Right ventricle myocardium inferior (tissue), 1 donor: ENCODE data around the gene CCDC60. TPM values are rescaled to one million over a fixed set of nuclear protein-coding genes. Genes with fewer than 3 reads are reported as not detected.

Source experiments
- ATAC-seq: fragments of 200-7000 bp; cut with Tn5 transposase; one replicate; pipeline ENCODE4 v1.9.1; 2020; ENCODE audit warnings: mild to moderate bottlenecking, moderate library complexity
- DNase-seq: peaks from one replicate; pipeline ENCODE4 v3.0.0; 2021; ENCODE audit errors: missing footprints
- intact Hi-C: fragments of 100-400 bp; cut with DNase I; formaldehyde crosslinking; loops from one replicate; pipeline ENCODE4 v1.11.0; 2022
- total RNA-seq: library from RNA; stranded (reverse); fragmentation: NEBNext Ultra II Directional; extraction: Animal tissue kit (Norgen Biotek cat#: 25700); gene quantifications from one replicate; pipeline ENCODE4 v1.2.1, GENCODE V29; 2021
- donor health status: DM: no; HTN: yes; CAD: no; lungs with severe emphysema.

The CCDC60 gene
- total RNA-seq, 1 donor from 2014 or later = not detected

DNA sequence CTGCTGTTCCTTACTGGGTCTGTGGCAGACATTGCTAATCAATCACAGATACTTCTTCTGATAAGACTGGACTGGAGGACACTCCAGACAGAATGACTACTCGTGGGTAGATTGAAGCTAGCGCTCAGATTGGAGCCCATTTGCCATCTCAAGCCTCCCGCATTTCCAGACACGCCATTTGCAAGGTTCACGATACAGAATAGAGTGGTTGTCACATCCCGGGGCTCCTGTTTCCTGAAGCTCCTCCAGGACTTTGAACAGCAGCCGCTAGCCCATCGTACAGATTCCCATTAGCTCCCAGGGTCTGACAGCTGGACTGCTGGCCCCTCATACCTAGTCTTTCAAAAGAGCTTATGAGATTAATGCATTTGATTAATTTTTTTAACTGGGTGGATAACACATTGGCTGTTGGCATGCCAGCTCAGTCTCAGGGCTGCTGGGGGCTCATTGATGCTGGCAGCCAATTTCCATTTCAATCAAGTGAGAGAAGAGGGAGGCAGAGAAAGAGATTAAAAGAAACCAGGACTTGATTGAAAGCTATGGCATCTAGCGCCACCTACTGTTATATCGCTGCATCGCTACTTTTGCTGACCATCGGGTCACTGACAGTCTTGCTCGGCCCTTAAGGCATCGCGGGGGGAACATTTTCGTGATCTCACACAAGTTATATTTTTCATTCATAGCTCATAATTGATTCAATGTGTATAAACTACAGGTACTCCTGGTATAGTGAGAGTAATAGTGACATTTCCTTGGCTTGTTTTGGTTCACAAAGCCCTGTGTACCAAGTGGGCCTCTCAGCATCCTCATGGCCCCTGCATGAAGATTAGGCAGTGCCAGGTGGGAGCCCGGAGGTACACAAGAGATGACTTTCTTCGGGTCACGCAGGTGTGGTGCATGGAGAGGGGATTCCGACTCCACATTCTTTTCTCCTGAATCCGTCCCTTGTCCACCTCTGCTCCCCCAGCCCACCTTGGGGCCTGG is 78.6 kb downstream of the CCDC60 start:
- intact Hi-C loops = loop anchor here (1.0 to 2.0 kb wide), 3 partner anchors 84 to 298 kb away; no protein-coding TSS in a partner anchor
- ATAC-seq = peak; percentile 38
- DNase-seq = no peak

- intact Hi-C loops = no loop called here
- DNase-seq = no peak
- no peak for ATAC-seq
Measured at GRCh38 chr12:119415714-119416113, 81.2 kb downstream of the CCDC60 start.

DNA sequence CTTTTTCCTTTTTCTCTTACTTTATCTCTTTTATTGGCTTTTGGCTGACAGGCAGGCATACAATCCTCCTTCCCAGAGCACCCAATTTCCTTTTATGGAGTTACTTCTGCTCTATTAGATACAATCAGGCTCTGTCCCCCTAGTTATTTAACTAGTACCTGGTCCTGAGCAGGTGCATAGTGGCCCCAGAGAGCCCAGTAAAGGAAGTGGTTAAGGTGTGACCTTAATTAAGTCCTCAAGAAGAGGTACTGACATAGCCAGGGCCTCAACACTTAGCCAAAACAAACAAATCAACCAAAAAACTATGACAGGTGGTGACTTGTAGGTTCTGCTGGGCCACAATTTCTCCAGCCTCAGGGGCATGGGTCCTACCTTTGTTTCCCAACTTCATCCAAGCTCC is 82.9 kb downstream of the CCDC60 start:
- no peak for DNase-seq
- intact Hi-C loops = no loop called here
- ATAC-seq = no peak

- ATAC-seq (no peak), DNase-seq (no peak)
- intact Hi-C loops = no loop called here
Measured at GRCh38 chr12:119419381-119419780, 84.9 kb downstream of the CCDC60 start.

DNA sequence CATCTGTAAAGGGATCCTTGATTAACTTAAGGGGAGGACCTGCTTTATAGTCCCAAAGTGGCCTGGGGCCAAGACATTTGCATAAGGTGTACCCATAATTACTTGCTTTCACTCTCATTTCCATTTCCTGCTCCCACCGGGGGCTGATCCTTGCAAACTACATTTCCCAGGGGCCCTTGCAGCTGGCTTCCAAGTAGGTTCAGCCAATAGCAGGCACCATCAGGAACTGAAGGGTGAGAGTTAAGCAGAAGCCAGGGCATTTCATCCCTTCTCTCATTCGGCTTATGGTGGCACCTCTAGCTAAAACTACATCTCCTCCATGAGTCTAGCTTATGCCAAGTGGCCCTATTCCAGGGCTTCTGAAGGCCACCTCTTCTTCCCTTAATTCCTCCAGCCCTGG is 88.8 kb downstream of the CCDC60 start:
- intact Hi-C loops = no loop called here
- ATAC-seq = no peak

GRCh38 chr12:119425623-119426022 is 91.1 kb downstream of the CCDC60 start:
- ATAC-seq = no peak
- intact Hi-C loops = no loop called here
- no peak for DNase-seq

More for the DNA sequence above, 88.8 kb downstream of the CCDC60 start:
- no peak for DNase-seq

DNA sequence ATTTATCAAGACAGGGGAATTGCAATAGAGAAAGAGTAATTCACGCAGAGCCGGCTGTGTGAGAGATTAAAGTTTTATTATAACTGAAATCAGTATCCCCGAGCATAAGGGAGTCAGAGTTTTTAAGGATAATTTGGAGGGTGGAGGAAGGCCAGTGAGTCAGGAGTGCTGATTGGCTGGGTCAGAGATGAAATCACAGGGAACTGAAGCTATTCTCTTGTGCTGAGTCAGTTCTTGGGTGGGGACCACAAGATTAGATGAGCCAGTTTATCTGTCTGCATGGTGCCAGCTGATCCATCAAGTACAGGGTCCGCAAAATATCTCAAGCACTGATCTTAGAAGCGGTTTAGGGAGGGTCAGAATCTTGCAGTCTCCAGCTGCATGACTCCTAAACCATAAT is 96.6 kb downstream of the CCDC60 start:
- intact Hi-C loops = no loop called here
- no peak for ATAC-seq
- no peak for DNase-seq

- DNase-seq (no peak), ATAC-seq (no peak)
- intact Hi-C loops = no loop called here
Measured at GRCh38 chr12:119432949-119433348, 98.4 kb downstream of the CCDC60 start.

GRCh38 chr12:119440803-119441360 is 106.4 kb downstream of the CCDC60 start:
- ATAC-seq (no peak), DNase-seq (no peak)
- intact Hi-C loops = no loop called here

DNA sequence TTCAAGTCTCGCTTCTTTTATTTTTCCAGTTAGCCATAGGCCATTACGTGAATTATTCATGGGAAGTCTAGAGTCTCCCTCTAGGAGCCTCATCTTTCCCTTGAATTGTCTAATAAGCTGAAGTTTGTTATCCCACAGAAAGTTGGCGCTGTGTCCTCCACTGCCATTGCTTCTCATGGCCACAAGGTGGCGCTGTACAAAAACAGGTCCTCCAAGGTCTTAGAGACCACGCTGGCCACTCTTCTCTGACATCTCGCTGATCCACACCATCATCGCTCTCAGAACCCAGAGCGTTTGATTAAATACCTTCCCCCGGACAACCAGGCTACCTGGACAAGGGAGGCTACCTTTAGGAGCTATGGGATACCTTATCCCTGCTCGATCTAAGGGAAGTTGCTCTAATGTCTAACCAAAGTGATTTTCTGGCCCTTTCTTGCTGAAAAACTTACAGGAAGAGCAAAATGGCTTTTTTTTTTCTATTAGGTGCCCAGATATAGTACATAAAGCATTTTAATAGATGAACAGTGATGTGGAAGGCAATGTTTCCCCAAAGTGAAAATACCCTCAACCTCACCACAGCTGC is 110.0 kb downstream of the CCDC60 start:
- DNase-seq = no peak
- intact Hi-C loops = loop anchor here (2.0 kb wide), 1 partner anchor 100 kb away; no protein-coding TSS in a partner anchor
- peak; percentile 44 for ATAC-seq

DNA sequence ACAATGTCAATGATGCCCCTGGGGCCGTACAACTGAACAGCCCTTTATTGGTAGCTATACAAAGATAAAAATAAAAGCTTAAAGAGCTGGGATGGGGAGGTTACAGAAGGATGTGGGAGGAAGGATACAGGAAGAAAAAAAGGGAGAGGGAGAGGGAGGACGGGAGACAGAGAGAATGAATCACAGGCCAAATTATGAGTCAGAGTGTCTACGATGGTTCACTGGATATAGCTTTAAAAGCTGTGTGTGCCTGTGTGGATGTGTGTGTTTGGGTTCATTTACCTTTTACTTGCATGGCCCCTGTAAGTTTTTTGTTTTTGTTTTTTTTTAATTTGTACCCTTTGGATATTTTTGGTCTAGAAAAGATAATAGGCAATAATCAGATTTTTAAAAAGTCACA is 111.9 kb downstream of the CCDC60 start:
- intact Hi-C loops = no loop called here
- ATAC-seq (no peak), DNase-seq (no peak)

DNA sequence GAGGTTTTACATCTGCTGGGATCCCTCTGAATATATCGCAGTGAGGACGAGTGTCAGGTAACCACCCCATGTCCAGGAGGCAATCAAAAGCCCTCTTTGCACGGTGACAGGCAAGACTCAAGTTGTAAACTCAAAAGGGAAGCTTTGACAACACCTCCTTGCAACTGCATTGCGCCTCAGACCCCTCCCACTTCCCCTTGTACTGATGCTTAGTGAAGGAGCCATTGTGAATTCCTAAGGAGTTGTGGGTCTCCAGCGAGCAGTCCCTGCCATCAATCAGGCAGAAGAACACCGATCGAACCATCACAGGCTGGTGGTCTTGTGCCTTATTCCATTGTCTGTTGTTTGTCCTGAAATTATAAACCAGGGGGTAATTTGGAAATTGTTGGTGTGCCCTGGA is 112.6 kb downstream of the CCDC60 start:
- ATAC-seq (no peak), DNase-seq (no peak)
- intact Hi-C loops = no loop called here

- ATAC-seq (no peak), DNase-seq (no peak)
- intact Hi-C loops = no loop called here
Measured at GRCh38 chr12:119447618-119448017, 113.1 kb downstream of the CCDC60 start.

DNA sequence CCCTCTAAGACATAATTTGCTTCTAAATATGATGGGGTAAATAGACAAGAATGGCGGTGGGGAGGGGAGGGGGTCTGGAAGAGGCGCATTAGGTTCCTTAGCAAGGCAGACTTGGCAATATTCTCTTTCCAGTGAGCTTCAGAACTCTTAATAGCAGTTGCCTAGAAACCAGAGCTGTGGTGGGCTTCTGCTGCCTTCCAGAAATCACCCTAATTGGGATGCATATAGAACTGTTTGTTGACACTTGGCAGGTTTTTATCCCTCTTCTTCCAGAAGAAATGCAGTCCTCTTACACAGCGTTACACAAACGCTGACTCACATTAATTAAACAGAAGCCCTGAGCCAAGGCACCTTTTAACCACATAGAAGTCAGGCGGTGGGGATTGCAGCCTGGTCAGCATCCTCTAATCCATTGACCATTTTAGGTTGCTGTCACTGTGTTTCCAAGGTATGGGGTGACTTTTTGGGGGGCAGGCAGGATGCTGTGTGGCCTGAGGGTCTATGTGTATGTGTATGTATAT is 114.1 kb downstream of the CCDC60 start:
- DNase-seq (no peak), ATAC-seq (no peak)
- intact Hi-C loops = no loop called here

DNA sequence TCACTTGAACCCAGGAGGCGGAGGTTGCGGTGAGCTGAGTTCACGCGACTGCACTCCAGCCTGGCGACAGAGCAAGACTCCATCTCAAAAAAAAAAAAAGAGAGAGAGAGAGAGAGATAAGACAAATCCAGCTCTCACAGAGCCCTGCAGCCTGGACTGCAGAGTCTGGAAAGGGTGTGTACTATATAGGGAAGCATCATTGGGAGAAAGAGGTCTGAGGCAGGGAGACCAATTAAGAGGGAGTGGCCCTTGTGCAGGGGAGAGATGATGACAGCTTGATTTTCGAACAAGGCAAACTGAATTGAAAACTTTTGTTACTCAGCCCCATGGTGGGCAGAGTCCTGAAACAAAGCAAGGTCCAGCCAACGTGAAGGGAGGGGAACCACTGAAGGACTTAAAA is 116.2 kb downstream of the CCDC60 start:
- intact Hi-C loops = no loop called here
- ATAC-seq = no peak

DNA sequence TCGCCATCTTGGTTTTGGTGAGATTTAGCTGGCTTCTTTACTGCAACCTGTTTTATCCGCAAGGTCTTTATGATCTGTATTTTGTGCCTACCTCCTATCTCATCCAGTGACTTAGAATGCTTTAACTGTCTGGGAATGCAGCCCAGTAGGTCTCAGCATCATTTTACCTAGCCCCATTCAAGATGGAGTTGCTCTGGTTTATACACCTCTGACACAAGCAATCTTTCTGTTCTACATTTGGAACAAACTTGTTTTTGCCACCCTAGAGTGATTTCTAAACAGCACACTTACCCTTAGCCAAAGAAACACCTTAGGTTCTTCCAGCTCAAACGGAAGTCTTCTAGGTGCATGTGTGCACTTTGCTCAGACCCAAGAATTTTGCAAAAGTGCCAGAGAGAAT is 122.3 kb downstream of the CCDC60 start:
- intact Hi-C loops = no loop called here
- ATAC-seq (no peak), DNase-seq (no peak)

More for the DNA sequence above, 116.2 kb downstream of the CCDC60 start:
- no peak for DNase-seq

DNA sequence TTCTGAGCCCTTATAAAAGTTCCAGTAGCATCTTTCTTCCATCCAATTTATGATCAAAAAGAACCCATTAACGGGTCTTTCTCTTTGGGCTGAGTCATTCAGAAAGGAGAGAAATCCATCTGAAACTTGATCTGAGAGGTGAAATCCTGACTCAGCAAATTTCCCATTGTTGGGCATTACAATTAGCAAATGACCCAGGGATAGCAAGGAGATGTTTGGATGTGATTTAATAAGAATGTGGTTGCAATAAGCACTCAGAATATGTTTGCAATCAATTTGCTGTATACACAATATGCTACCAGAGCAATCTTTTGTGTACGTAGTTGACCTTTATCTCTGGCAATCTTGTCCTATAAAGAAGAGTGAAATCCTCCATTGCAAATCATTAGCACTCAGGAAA is 122.7 kb downstream of the CCDC60 start:
- intact Hi-C loops = no loop called here
- DNase-seq = no peak
- no peak for ATAC-seq

- intact Hi-C loops = no loop called here
- ATAC-seq = no peak
- no peak for DNase-seq
Measured at GRCh38 chr12:119459481-119459880, 125.0 kb downstream of the CCDC60 start.

GRCh38 chr12:119460876-119461275 is 126.3 kb downstream of the CCDC60 start:
- intact Hi-C loops = no loop called here
- no peak for ATAC-seq
- DNase-seq = no peak
